ENCODE data around the gene MANSC4. TPM values are rescaled to one million over a fixed set of nuclear protein-coding genes. Genes with fewer than 3 reads are reported as not detected.

Gene MANSC4
- polyA plus RNA-seq, 1 donor from 2014 or later, result 0.43 TPM

DNA sequence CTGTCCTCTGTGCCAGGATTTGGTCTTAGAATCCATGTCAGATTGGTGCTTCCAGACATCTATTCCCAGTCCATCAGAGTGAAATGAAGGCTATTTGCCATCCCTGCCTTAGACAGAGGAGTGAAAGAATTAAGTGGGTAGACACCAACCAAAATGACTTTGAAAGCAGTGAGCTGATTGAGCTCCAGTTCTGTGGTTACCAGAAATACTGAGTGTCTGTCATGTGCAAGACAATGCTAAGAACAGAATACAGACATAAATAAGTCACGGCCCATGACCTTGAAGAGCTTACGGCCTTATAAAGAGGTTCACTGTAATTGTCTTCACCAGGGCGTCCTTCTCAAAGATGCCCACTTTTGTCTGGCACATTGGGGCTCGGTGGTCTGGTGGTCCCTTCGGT lies 21.6 kb upstream of the MANSC4 start:
- H3K79me2 ChIP-seq (replicated peaks; ENCODE audit: insufficient read depth, low read length), result no peaks in the 10 kb centered on the region
- H4K20me1 ChIP-seq (ENCODE audit: insufficient read depth), result no peaks in the 10 kb centered on the region
- TF ChIP-seq EZH2 (IDR thresholded peaks at IDR 0.05; ENCODE audit: borderline replicate concordance, insufficient read depth, low read length, poor library complexity, severe bottlenecking), result no peak
- TF ChIP-seq SMC3 (conservative IDR thresholded peaks at IDR 0.05; ENCODE audit: poor library complexity), result no peak
- TF ChIP-seq TAF1 (IDR thresholded peaks at IDR 0.05; ENCODE audit: low read depth), result no peak
- no peak for TF ChIP-seq MXI1 (conservative IDR thresholded peaks at IDR 0.05; ENCODE audit: poor library complexity, severe bottlenecking)
- no peak for TF ChIP-seq RAD21 (conservative IDR thresholded peaks at IDR 0.05)
- no peak for TF ChIP-seq CTCF (IDR thresholded peaks at IDR 0.05; ENCODE audit: poor library complexity, severe bottlenecking)
- TF ChIP-seq, protein P1, sequence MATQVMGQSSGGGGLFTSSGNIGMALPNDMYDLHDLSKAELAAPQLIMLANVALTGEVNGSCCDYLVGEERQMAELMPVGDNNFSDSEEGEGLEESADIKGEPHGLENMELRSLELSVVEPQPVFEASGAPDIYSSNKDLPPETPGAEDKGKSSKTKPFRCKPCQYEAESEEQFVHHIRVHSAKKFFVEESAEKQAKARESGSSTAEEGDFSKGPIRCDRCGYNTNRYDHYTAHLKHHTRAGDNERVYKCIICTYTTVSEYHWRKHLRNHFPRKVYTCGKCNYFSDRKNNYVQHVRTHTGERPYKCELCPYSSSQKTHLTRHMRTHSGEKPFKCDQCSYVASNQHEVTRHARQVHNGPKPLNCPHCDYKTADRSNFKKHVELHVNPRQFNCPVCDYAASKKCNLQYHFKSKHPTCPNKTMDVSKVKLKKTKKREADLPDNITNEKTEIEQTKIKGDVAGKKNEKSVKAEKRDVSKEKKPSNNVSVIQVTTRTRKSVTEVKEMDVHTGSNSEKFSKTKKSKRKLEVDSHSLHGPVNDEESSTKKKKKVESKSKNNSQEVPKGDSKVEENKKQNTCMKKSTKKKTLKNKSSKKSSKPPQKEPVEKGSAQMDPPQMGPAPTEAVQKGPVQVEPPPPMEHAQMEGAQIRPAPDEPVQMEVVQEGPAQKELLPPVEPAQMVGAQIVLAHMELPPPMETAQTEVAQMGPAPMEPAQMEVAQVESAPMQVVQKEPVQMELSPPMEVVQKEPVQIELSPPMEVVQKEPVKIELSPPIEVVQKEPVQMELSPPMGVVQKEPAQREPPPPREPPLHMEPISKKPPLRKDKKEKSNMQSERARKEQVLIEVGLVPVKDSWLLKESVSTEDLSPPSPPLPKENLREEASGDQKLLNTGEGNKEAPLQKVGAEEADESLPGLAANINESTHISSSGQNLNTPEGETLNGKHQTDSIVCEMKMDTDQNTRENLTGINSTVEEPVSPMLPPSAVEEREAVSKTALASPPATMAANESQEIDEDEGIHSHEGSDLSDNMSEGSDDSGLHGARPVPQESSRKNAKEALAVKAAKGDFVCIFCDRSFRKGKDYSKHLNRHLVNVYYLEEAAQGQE (IDR thresholded peaks at IDR 0.05; ENCODE audit: borderline replicate concordance), result no peak
- no peak for TF ChIP-seq POLR2AphosphoS5 (IDR thresholded peaks at IDR 0.05)
- no peak for TF ChIP-seq EP300 (conservative IDR thresholded peaks at IDR 0.05; ENCODE audit: poor library complexity, severe bottlenecking)
- no peaks in the 10 kb centered on the region for H3K27me3 ChIP-seq (ENCODE audit: insufficient read depth, low read depth, low read length)
- no peak overlapping the region for H3K4me3 ChIP-seq (ENCODE audit: low read length)
- no peaks in the 10 kb centered on the region for H3K9me2 ChIP-seq (ENCODE audit: insufficient read depth, low read length)
- no peaks in the 10 kb centered on the region for H3K9me3 ChIP-seq (ENCODE audit: low read length)
- H3K27ac ChIP-seq (ENCODE audit: low read length), result no peak overlapping the region
- H3K36me3 ChIP-seq (ENCODE audit: insufficient read depth, low read length), result peaks cover 12% of the 10 kb centered on the region
- H3K9ac ChIP-seq (ENCODE audit: low read length), result no peak overlapping the region
- H2AFZ ChIP-seq (ENCODE audit: low read depth, low read length), result no peak overlapping the region
- H3K4me2 ChIP-seq (ENCODE audit: low read length), result no peak overlapping the region
- H3F3A ChIP-seq (ENCODE audit: insufficient read depth, low read length, poor library complexity, severe bottlenecking), result no peaks in the 10 kb centered on the region

GRCh38 chr12:27800819-27801218 lies 20.8 kb upstream of the MANSC4 start:
- TF ChIP-seq MXI1 (conservative IDR thresholded peaks at IDR 0.05; ENCODE audit: poor library complexity, severe bottlenecking), result no peak
- TF ChIP-seq RAD21 (conservative IDR thresholded peaks at IDR 0.05), result no peak
- no peak for TF ChIP-seq POLR2AphosphoS5 (IDR thresholded peaks at IDR 0.05)
- TF ChIP-seq EZH2 (IDR thresholded peaks at IDR 0.05; ENCODE audit: borderline replicate concordance, insufficient read depth, low read length, poor library complexity, severe bottlenecking), result no peak
- TF ChIP-seq EP300 (conservative IDR thresholded peaks at IDR 0.05; ENCODE audit: poor library complexity, severe bottlenecking), result no peak
- TF ChIP-seq, protein P1 (IDR thresholded peaks at IDR 0.05; ENCODE audit: borderline replicate concordance), result no peak
- no peak for TF ChIP-seq SMC3 (conservative IDR thresholded peaks at IDR 0.05; ENCODE audit: poor library complexity)
- no peak for TF ChIP-seq TAF1 (IDR thresholded peaks at IDR 0.05; ENCODE audit: low read depth)
- no peak for TF ChIP-seq CTCF (IDR thresholded peaks at IDR 0.05; ENCODE audit: poor library complexity, severe bottlenecking)
- H3F3A ChIP-seq (ENCODE audit: insufficient read depth, low read length, poor library complexity, severe bottlenecking), result no peaks in the 10 kb centered on the region
- no peaks in the 10 kb centered on the region for H3K9me2 ChIP-seq (ENCODE audit: insufficient read depth, low read length)
- no peak overlapping the region for H3K27ac ChIP-seq (ENCODE audit: low read length)
- no peak overlapping the region for H3K4me2 ChIP-seq (ENCODE audit: low read length)
- no peaks in the 10 kb centered on the region for H3K27me3 ChIP-seq (ENCODE audit: insufficient read depth, low read depth, low read length)
- no peak overlapping the region for H3K9ac ChIP-seq (ENCODE audit: low read length)
- H4K20me1 ChIP-seq (ENCODE audit: insufficient read depth), result no peaks in the 10 kb centered on the region
- no peaks in the 10 kb centered on the region for H3K79me2 ChIP-seq (replicated peaks; ENCODE audit: insufficient read depth, low read length)
- H3K9me3 ChIP-seq (ENCODE audit: low read length), result no peaks in the 10 kb centered on the region
- H2AFZ ChIP-seq (ENCODE audit: low read depth, low read length), result no peak overlapping the region
- no peak overlapping the region for H3K4me3 ChIP-seq (ENCODE audit: low read length)
- peaks cover 12% of the 10 kb centered on the region for H3K36me3 ChIP-seq (ENCODE audit: insufficient read depth, low read length)

Measured in neural cell (in vitro differentiated cells).